HFFc6 (cell line): ENCODE data around the gene SPEG. TPM values are rescaled to one million over a fixed set of nuclear protein-coding genes. Genes with fewer than 3 reads are reported as not detected.

Source experiments
- DNase-seq: peaks from one replicate; pipeline ENCODE4 v3.0.0-alpha.2; 2018
- H3K27ac Mint-ChIP-seq: 2 replicates; pipeline ENCODE4 v1.8.0; 2020; ENCODE audit warnings: mild to moderate bottlenecking, mixed read lengths
- H3K27me3 Mint-ChIP-seq: 2 replicates; pipeline ENCODE4 v1.8.0; 2021; ENCODE audit warnings: mild to moderate bottlenecking, moderate library complexity, mixed read lengths; ENCODE audit not compliant: insufficient read depth
- H3K36me3 Mint-ChIP-seq: 2 replicates; pipeline ENCODE4 v1.8.0; 2021; ENCODE audit warnings: low read depth, mixed read lengths
- H3K4me1 Mint-ChIP-seq: 2 replicates; pipeline ENCODE4 v1.8.0; 2020; ENCODE audit warnings: low read depth, mixed read lengths
- H3K4me3 Mint-ChIP-seq: 2 replicates; pipeline ENCODE4 v1.8.0; 2020; ENCODE audit warnings: mild to moderate bottlenecking, moderate library complexity, mixed read lengths
- H3K9me3 Mint-ChIP-seq: 2 replicates; pipeline ENCODE4 v1.8.0; 2020; ENCODE audit warnings: mild to moderate bottlenecking, mixed read lengths
- CTCF ChIP-seq: fragments of 200-600 bp; sonication (generic); IDR thresholded peaks from 2 replicates; pipeline ENCODE4 v1.5.0; 2021; ENCODE audit warnings: antibody characterized with exemption, mild to moderate bottlenecking
- total RNA-seq, 6 experiments: library from RNA; stranded (reverse); fragmentation: NEBNext Ultra II Directional; extraction: Animal tissue kit (Norgen Biotek cat#: 25700); gene quantifications; 2 replicates in 1 of 6; 3 replicates in 5 of 6; pipeline ENCODE4 v1.2.3, GENCODE V29; 2021

Gene SPEG
- total RNA-seq, 6 experiments from 2014 or later = 80.9 to 89.5 (median 84.7) TPM

GRCh38 chr2:219446689-219447088, 12.0 kb downstream of the SPEG start:
- H3K9me3 Mint-ChIP-seq = no peaks in the 10 kb centered on the region
- H3K4me3 Mint-ChIP-seq = no peak overlapping the region
- no peak for TF ChIP-seq CTCF
- peaks cover 36% of the 10 kb centered on the region for H3K36me3 Mint-ChIP-seq
- peak overlapping the region; percentile 90 for H3K27ac Mint-ChIP-seq
- H3K4me1 Mint-ChIP-seq = peaks cover 63% of the 10 kb centered on the region
- H3K27me3 Mint-ChIP-seq = peaks cover 1% of the 10 kb centered on the region
- DNase-seq = no peak

GRCh38 chr2:219447242-219448098, 12.8 kb downstream of the SPEG start:
- no peak for DNase-seq
- Mint-ChIP-seq H3K36me3 (peaks cover 43% of the 10 kb centered on the region), H3K27me3 (peaks cover 1% of the 10 kb centered on the region), H3K4me1 (peaks cover 70% of the 10 kb centered on the region), H3K4me3 (no peak overlapping the region), H3K9me3 (no peaks in the 10 kb centered on the region), H3K27ac (peak overlapping the region; percentile 90)
- TF ChIP-seq CTCF = no peak

GRCh38 chr2:219448099-219448775, 13.6 kb downstream of the SPEG start:
- H3K27me3 Mint-ChIP-seq = peaks cover 1% of the 10 kb centered on the region
- H3K36me3 Mint-ChIP-seq = peaks cover 43% of the 10 kb centered on the region
- H3K27ac Mint-ChIP-seq = no peak overlapping the region
- TF ChIP-seq CTCF = no peak
- H3K4me3 Mint-ChIP-seq = no peak overlapping the region
- no peaks in the 10 kb centered on the region for H3K9me3 Mint-ChIP-seq
- H3K4me1 Mint-ChIP-seq = peaks cover 70% of the 10 kb centered on the region
- no peak for DNase-seq

- H3K27ac Mint-ChIP-seq = peak overlapping the region; percentile 71; the same call in 1 of the 2 replicates
- H3K4me3 Mint-ChIP-seq = no peak overlapping the region
- peaks cover 70% of the 10 kb centered on the region for H3K4me1 Mint-ChIP-seq
- H3K27me3 Mint-ChIP-seq = peaks cover 1% of the 10 kb centered on the region
- no peak for DNase-seq
- no peak for TF ChIP-seq CTCF
- no peaks in the 10 kb centered on the region for H3K9me3 Mint-ChIP-seq
- peaks cover 37% of the 10 kb centered on the region for H3K36me3 Mint-ChIP-seq
Observed at GRCh38 chr2:219448776-219449341, 14.2 kb downstream of the SPEG start.

DNA sequence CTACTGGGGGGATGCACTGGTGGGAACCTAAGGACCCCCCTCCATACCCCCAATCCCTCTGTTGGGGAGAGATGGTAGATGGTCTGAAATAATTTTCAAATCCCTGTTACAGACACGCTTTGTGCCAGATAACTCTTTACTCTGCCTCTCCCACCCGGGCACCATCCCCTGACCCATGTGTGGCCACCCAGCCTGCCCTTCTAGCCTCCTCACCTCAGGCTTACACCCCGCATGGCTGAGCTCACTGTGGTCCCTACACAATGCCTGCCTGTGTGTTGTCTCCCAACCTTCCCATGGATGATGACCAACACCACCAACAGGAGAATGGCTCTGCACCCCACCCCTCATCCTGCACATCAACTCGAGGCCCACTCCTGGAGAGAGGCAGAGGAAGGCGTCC, 15.0 kb downstream of the SPEG start:
- Mint-ChIP-seq H3K27me3 (peaks cover 1% of the 10 kb centered on the region), H3K36me3 (peaks cover 41% of the 10 kb centered on the region)

More for the DNA sequence above, 15.0 kb downstream of the SPEG start:
- no peak for TF ChIP-seq CTCF
- no peak for DNase-seq
- Mint-ChIP-seq H3K4me3 (no peak overlapping the region), H3K4me1 (peaks cover 70% of the 10 kb centered on the region), H3K27ac (peak overlapping the region; percentile 71), H3K9me3 (no peaks in the 10 kb centered on the region)
